Right lobe of liver (tissue), 6 donors: ENCODE measurements around the gene PRKAB2. TPM values are rescaled to one million over a fixed set of nuclear protein-coding genes. Genes with fewer than 3 reads are reported as not detected.
"Not testable (repeated sequence)": the region's sequence is repeated elsewhere in the genome, so short reads cannot be mapped to it uniquely, and the experiment has no call there.

ENCODE experiments used
- ATAC-seq, 4 donors: fragments of 200-7000 bp; cut with Tn5 transposase; one replicate each; pipeline ENCODE4 v1.9.1; 2020; ENCODE audit warnings: mild to moderate bottlenecking in 4 of 4, moderate library complexity in 4 of 4
- DNase-seq, 3 donors: peaks; one replicate each; pipeline ENCODE4 v3.0.0-alpha.2; 2020
- H3K27ac ChIP-seq, 3 donors: fragments of 200-600 bp; one replicate each; pipeline ENCODE4 v1.8.0; 2022
- H3K27me3 ChIP-seq, 2 donors: fragments of 200-600 bp; one replicate each; pipeline ENCODE4 v1.8.0; 2022
- H3K36me3 ChIP-seq, 4 donors: fragments of 200-600 bp; sonication (generic) in 1 of 4; one replicate each; pipeline versions ENCODE4 v1.5.1 to v1.8.0; 2017 to 2022; ENCODE audit warnings: control low read depth in 1 of 4
- H3K4me1 ChIP-seq, 4 donors: fragments of 200-600 bp; sonication (generic) in 1 of 4; one replicate each; pipeline versions ENCODE4 v1.5.1 to v1.8.0; 2017 to 2022; ENCODE audit warnings: control low read depth in 1 of 4
- H3K4me3 ChIP-seq, 3 donors: fragments of 200-600 bp; one replicate each; pipeline ENCODE4 v1.8.0; 2022
- H3K9me3 ChIP-seq, 4 donors: fragments of 200-600 bp; sonication (generic) in 1 of 4; one replicate each; pipeline versions ENCODE4 v1.5.1 to v1.8.0; 2017 to 2022; ENCODE audit warnings: control low read depth in 1 of 4
- POLR2A ChIP-seq: fragments of 450-650 bp; IDR thresholded peaks from one replicate; pipeline ENCODE4 v1.6.1; 2017; ENCODE audit warnings: antibody characterized with exemption, mild to moderate bottlenecking
- WGBS: methylation state at CpG from one replicate; pipeline ENCODE4 v1.1.6; 2018; ENCODE audit warnings: low coverage, low lambda C conversion rate; ENCODE audit not compliant: insufficient coverage; ENCODE audit errors: missing lambda C conversion rate; 5-methylcytosine and 5-hydroxymethylcytosine counted together
- intact Hi-C, 2 donors: fragments of 100-400 bp; cut with DNase I; formaldehyde crosslinking; loops; one replicate each; pipeline versions ENCODE4 v1.11.2 to v1.14.1; 2022
- total RNA-seq, 6 experiments: library from RNA; depleted of rRNA in 2 of 6; stranded (reverse); fragments of >200 nt in 2 of 6; fragmentation: NEBNext Ultra II Directional in 3 of 6; extraction: Animal tissue kit (Norgen Biotek cat#: 25700) in 3 of 6; gene quantifications; one replicate each; pipeline versions ENCODE4 v1.1.0 to v1.2.4, GENCODE V29; 2016 to 2023
- TF ChIP-seq, protein P1 (sequence below), 4 donors: fragments of 200-600 bp in 3 of 4; fragments of 450-650 bp in 1 of 4; IDR thresholded peaks; one replicate each; pipeline versions ENCODE4 v1.5.1 to v1.8.0; 2016 to 2022; ENCODE audit warnings: antibody characterized with exemption in 4 of 4, mild to moderate bottlenecking in 2 of 4
- donor health status: DM: no; HTN: yes; CAD: no.
- donor health status: DM: no; HTN: no; CAD: no.
- donor health status: DM: no; HTN: no; CAD: no.
- donor health status: DM: no; HTN: yes; CAD: no.
- donor health status: DM: no; HTN: yes; CAD: no.

The PRKAB2 gene
- total RNA-seq, 6 experiments from 2014 or later, result 10.8 to 54.0 (median 25.9) TPM

DNA sequence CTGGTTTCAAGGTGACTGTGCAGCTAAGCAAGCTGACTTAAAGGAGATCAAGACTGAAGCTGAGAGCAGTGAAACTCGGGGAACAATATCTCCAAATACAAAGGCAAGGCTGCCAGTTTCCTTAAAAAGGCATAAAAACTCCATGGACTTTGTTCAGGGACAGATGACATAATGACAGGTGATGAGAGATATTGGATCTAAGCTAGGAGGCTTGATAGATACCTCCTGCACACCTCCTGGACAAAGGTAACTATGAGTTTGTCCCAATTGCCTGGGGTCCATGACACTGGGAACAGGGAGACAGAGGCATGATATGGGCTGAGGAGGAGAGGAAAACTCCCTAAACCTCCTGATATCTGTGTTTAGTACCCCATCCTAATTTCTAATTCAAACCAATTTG lies 55.2 kb downstream of the PRKAB2 start:
- TF ChIP-seq, protein P1, sequence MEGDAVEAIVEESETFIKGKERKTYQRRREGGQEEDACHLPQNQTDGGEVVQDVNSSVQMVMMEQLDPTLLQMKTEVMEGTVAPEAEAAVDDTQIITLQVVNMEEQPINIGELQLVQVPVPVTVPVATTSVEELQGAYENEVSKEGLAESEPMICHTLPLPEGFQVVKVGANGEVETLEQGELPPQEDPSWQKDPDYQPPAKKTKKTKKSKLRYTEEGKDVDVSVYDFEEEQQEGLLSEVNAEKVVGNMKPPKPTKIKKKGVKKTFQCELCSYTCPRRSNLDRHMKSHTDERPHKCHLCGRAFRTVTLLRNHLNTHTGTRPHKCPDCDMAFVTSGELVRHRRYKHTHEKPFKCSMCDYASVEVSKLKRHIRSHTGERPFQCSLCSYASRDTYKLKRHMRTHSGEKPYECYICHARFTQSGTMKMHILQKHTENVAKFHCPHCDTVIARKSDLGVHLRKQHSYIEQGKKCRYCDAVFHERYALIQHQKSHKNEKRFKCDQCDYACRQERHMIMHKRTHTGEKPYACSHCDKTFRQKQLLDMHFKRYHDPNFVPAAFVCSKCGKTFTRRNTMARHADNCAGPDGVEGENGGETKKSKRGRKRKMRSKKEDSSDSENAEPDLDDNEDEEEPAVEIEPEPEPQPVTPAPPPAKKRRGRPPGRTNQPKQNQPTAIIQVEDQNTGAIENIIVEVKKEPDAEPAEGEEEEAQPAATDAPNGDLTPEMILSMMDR (IDR thresholded peaks at IDR 0.05), result no peak
- no peak for TF ChIP-seq POLR2A
- Histone ChIP-seq H3K27ac (peak overlapping the region in 1 of 3 donors; percentile 54), H3K4me3 (no peak overlapping the region), H3K27me3 (no peaks in the 10 kb centered on the region), H3K36me3 (no peaks in the 10 kb centered on the region), H3K4me1 (peaks cover 0 to 41% (median 2%) of the 10 kb centered on the region in 4 donors), H3K9me3 (no peaks in the 10 kb centered on the region)
- ATAC-seq, result peak; percentile 51 to 86 (median 68)
- DNase-seq, result no peak
- intact Hi-C loops, result no loop called here
- WGBS, result 33% methylated on average over 1 of the region's 1 CpG

DNA sequence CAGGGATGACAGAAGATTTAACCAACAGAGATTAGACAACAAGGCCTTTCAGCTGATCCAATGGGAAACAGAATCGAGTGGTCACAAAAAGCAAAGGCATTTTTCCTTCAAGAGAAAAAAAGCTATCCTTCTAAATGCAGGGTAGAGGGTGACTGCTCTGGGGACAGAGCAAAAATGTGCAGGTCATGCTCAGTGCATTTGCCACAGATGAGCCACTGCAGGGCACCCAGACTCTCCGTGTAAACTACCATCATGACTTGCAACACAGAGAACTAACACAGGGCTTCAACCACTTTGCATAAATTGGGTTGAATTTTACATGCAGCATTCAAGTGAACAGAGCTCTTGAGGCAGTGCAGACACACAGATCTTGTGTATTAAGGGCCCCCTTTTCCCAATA lies 56.8 kb downstream of the PRKAB2 start:
- H3K4me1 ChIP-seq, result peaks cover 0 to 52% (median 7%) of the 10 kb centered on the region in 4 donors
- intact Hi-C loops, result no loop called here
- no peaks in the 10 kb centered on the region for H3K36me3 ChIP-seq
- TF ChIP-seq, protein P1 (IDR thresholded peaks at IDR 0.05), result no peak
- TF ChIP-seq POLR2A, result no peak
- H3K9me3 ChIP-seq, result no peaks in the 10 kb centered on the region
- no peak for DNase-seq
- H3K27ac ChIP-seq, result peak overlapping the region in 1 of 3 donors; percentile 54
- WGBS, result 48% methylated on average over 2 of the region's 2 CpGs
- ATAC-seq, result peak in 1 of 4 donors; percentile 15
- no peak overlapping the region for H3K4me3 ChIP-seq
- no peaks in the 10 kb centered on the region for H3K27me3 ChIP-seq

DNA sequence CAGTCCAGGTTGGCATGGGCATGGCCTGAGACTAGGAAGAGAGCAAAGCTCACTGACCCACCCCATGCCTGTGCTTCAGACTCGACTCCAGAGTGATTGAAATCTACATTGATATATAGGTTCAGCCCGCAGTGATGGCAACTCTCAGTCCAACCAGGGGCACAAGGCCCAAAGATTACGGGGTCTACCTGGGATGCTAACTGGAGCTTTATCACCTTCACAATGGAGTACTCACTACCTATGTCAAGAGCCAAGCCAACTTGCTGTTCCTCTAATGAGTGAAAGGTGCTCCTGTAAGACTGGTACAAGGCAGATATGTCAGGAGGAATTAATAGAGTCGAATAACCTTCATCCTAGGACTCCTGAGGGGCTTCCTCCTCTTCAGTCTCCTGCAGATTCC lies 57.2 kb downstream of the PRKAB2 start:
- DNase-seq, H3K4me3 ChIP-seq, H3K36me3 ChIP-seq, H3K27me3 ChIP-seq, intact Hi-C loops, ATAC-seq, H3K9me3 ChIP-seq: not testable (repeated sequence)
- Histone ChIP-seq H3K4me1 (peaks cover 0 to 52% (median 7%) of the 10 kb centered on the region in 4 donors), H3K27ac (peak overlapping the region in 1 of 3 donors; percentile 54)
- WGBS, result 100% methylated on average over 1 of the region's 4 CpGs

DNA sequence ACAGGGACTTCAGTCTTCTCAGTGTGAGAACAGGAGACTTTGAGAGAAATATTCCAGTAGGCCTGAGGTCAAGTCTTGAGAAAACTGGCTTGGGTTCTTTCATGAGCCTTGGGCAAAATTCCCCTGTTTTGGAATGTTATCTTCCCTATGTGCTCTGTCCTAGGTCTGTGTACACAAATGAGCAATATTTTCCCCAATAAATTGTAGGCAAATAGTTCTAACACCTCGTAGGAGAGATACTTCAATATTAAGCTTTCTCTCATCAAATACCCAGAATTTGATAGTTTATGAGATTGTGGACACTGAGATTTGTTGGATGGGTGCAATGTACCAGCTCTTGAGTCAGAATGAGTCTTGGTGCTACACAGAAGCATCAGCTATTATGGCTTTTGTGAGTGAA lies 57.9 kb downstream of the PRKAB2 start:
- Histone ChIP-seq H3K27ac (peak overlapping the region in 1 of 3 donors; percentile 60), H3K4me1 (peaks cover 0 to 55% (median 8%) of the 10 kb centered on the region in 4 donors)
- WGBS, result 23% methylated on average over 1 of the region's 1 CpG
- DNase-seq, H3K36me3 ChIP-seq, intact Hi-C loops, ATAC-seq, H3K9me3 ChIP-seq, H3K27me3 ChIP-seq, H3K4me3 ChIP-seq: not testable (repeated sequence)

DNA sequence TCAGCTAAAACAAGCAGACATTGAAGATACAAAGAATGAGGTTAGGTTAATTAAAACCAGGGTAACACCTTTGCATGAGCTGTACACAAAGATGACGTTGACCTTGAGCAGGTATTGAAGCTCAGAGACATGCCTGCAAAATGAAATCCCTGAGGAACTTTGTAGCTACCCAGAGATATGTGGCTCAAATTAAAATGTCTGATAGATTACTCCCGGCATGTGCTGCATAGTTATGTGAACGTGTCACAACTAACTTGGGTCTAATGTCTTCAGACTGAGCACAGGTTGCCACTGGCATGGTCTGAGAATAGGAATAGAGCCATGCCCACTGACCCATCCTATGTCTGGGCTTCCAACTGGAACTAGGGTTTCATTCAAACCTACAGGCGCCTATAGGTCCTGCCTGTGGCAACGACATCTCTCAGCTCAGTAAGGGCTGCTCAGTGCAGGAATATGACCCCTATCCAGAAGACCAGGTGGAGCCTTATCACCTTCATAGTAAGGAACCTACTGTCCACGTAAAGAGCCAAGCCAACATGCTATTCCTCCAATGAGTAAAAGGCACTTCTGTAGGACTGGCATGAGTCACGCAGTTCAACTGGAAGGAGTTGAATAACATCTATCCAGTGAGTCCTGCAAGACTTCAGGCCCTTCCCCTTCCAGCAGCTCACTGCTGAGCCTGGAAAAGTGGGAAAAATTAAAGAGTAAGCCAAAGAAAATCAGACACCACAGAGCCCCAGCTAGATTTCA lies 60.7 kb downstream of the PRKAB2 start:
- DNase-seq (no peak), ATAC-seq (peak in 2 of 4 donors; percentile 1 to 8)
- no peaks in the 10 kb centered on the region for H3K9me3 ChIP-seq
- TF ChIP-seq POLR2A, result no peak
- TF ChIP-seq, protein P1 (IDR thresholded peaks at IDR 0.05), result no peak
- H3K4me1 ChIP-seq, result peaks cover 0 to 69% (median 13%) of the 10 kb centered on the region in 4 donors
- no peaks in the 10 kb centered on the region for H3K36me3 ChIP-seq
- peak overlapping the region; percentile 39 to 94 (median 83) for H3K27ac ChIP-seq
- H3K27me3 ChIP-seq, result no peaks in the 10 kb centered on the region
- intact Hi-C loops, result no loop called here
- H3K4me3 ChIP-seq, result no peak overlapping the region
- 59% methylated on average over 7 of the region's 7 CpGs for WGBS
